ENCODE measurements around the gene PHF20.
"Not testable (repeated sequence)": the region's sequence is repeated elsewhere in the genome, so short reads cannot be mapped to it uniquely, and the experiment has no call there.

The PHF20 gene

DNA sequence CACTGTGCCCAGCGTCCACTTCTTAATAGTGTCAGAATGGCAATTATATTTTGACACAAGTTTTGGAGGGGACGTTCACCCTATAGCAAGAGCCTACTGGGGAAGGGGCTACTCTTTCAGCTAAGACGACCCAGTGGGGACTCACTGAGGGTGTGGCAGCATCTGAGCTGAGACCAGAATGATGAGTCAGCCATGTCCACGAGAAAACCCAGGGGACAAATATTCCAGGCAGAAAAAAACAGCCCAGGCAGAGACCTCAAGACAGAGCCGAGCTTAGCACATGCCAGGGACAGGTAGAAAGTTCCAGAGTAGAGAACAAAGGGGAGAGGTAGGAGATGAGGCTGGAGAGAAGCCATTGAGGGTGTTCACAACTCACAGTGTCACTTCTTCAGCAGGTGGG is 207.7 kb downstream of the PHF20 start:
- Histone ChIP-seq H3K9me3 (ENCODE audit: insufficient read depth, low read depth, low read length) (no peaks in the 10 kb centered on the region), H3K9ac (ENCODE audit: low read depth, low read length) (no peak overlapping the region), H3K4me1 (ENCODE audit: insufficient read depth, low read length) (no peaks in the 10 kb centered on the region), H3K27me3 (ENCODE audit: insufficient read depth, low read length) (no peaks in the 10 kb centered on the region), H3K36me3 (ENCODE audit: insufficient read depth, low read length) (no peaks in the 10 kb centered on the region), H3K27ac (ENCODE audit: low read depth, low read length) (no peak overlapping the region), H3K4me3 (ENCODE audit: low read length) (no peak overlapping the region)
- WGBS, result 78% methylated on average over 5 of the region's 5 CpGs

DNA sequence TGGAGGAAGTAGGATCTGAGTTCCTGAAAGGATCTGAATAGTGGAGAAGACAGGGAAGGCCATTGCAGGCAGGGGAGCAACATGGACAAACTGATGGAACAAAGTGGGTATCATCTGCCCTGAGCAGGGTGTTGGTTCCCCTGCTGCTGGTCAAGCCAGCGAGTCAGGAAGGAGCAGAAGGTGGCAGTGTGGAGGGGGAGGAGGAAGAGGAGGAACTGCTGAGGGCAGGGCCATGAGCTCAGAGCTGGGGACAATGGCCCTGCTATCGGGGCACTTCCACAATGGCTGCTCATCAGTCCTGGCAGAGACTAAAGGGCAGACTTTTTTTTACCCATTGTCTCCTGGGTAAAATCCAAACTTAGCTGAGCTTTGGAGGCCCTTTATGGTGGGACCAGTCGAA is 210.2 kb downstream of the PHF20 start:
- Histone ChIP-seq H3K36me3 (ENCODE audit: insufficient read depth, low read length) (no peaks in the 10 kb centered on the region), H3K27me3 (ENCODE audit: insufficient read depth, low read length) (no peaks in the 10 kb centered on the region), H3K9ac (ENCODE audit: low read depth, low read length) (no peak overlapping the region), H3K4me3 (ENCODE audit: low read length) (no peak overlapping the region), H3K27ac (ENCODE audit: low read depth, low read length) (no peak overlapping the region), H3K9me3 (ENCODE audit: insufficient read depth, low read depth, low read length) (no peaks in the 10 kb centered on the region), H3K4me1 (ENCODE audit: insufficient read depth, low read length) (no peaks in the 10 kb centered on the region)
- WGBS, result 77% methylated on average over 3 of the region's 3 CpGs

DNA sequence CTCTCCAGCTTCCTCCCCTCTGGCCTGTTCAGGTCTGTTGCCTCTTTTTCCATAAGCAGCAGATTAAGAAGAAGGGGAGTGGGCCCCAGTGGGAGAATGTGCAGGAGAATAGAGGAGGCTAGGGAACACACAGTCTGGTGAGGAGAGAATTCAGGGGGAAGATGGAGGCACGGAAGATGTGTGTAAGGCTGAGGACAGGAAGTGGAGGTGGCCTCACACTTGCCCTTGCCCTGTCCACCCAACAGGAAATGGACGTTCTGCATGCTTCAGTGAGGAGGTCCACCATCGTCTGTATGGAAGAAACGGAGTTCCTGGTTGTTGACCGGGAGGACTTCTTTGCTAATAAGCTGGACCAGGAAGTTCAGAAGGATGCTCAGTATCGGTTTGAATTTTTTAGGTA is 212.6 kb downstream of the PHF20 start:
- WGBS, result 87% methylated on average over 6 of the region's 6 CpGs
- H3K4me3 ChIP-seq (ENCODE audit: low read length), result no peak overlapping the region
- H3K27ac ChIP-seq (ENCODE audit: low read depth, low read length), result no peak overlapping the region

DNA sequence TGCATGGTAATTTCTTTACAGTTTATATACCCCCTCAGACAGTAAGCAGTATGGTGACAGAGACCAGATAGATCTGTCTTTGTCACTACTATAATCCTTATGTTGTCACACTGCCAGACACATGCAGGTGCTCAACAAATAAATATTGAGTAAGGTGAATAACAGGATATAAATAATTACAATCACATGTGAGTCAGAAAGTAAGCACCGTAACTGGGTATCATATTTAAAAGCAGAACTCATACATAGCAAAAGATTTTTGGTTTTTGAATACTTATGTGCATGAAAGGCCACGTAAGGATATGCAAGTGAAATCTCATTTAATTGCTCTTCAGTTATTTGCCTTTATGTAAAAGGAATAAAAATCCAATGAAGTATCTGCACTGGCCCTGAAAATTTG is 214.0 kb downstream of the PHF20 start:
- H3K9me3 ChIP-seq (ENCODE audit: insufficient read depth, low read depth, low read length), result no peaks in the 10 kb centered on the region
- H3K4me3 ChIP-seq (ENCODE audit: low read length), result no peak overlapping the region
- H3K27ac ChIP-seq (ENCODE audit: low read depth, low read length), result no peak overlapping the region
- H3K9ac ChIP-seq (ENCODE audit: low read depth, low read length), result no peak overlapping the region
- H3K36me3 ChIP-seq (ENCODE audit: insufficient read depth, low read length), result no peaks in the 10 kb centered on the region
- WGBS, result 85% methylated on average over 2 of the region's 2 CpGs
- H3K4me1 ChIP-seq (ENCODE audit: insufficient read depth, low read length), result no peaks in the 10 kb centered on the region
- no peaks in the 10 kb centered on the region; the same call in 1 of the 2 replicates for H3K27me3 ChIP-seq (ENCODE audit: insufficient read depth, low read length)

More for the DNA sequence above, 212.6 kb downstream of the PHF20 start:
- H3K4me1 ChIP-seq (ENCODE audit: insufficient read depth, low read length), result no peaks in the 10 kb centered on the region
- no peak overlapping the region for H3K9ac ChIP-seq (ENCODE audit: low read depth, low read length)
- H3K9me3 ChIP-seq (ENCODE audit: insufficient read depth, low read depth, low read length), result no peaks in the 10 kb centered on the region
- no peaks in the 10 kb centered on the region; the same call in 1 of the 2 replicates for H3K27me3 ChIP-seq (ENCODE audit: insufficient read depth, low read length)
- H3K36me3 ChIP-seq (ENCODE audit: insufficient read depth, low read length), result no peaks in the 10 kb centered on the region

DNA sequence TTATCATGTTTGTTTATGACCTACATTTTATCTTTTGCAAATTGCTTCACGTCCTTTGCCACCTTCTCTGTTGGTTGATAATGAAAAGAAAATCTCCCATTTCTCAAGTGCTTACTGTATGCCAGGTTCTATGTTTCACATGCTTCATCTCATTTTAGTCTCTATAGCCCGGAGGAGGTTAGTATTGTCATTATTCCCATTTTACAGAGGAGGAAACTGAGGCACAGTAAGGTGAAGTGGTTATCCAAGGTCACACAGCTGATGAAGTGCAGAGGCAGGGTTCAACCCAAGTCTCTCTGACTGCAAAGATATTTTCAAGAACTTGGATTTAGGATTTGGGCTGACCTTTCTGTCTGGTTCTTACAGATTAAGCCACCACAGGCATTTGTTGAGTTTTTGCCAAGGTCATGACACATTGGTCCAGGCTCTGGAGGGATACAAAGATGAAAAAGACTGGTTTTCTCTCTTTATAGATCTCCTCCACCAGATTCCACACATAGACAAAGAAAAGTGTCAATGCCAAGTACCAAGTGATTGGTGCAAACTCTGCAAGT is 217.2 kb downstream of the PHF20 start:
- H3K36me3 ChIP-seq (ENCODE audit: insufficient read depth, low read length), result no peaks in the 10 kb centered on the region
- no peaks in the 10 kb centered on the region for H3K9me3 ChIP-seq (ENCODE audit: insufficient read depth, low read depth, low read length)
- no peaks in the 10 kb centered on the region; the same call in 1 of the 2 replicates for H3K27me3 ChIP-seq (ENCODE audit: insufficient read depth, low read length)
- WGBS, result 92% methylated on average over 2 of the region's 2 CpGs
- no peak overlapping the region for H3K9ac ChIP-seq (ENCODE audit: low read depth, low read length)
- H3K4me3 ChIP-seq (ENCODE audit: low read length), result no peak overlapping the region
- peaks cover 6% of the 10 kb centered on the region for H3K4me1 ChIP-seq (ENCODE audit: insufficient read depth, low read length)
- H3K27ac ChIP-seq (ENCODE audit: low read depth, low read length), result no peak overlapping the region

DNA sequence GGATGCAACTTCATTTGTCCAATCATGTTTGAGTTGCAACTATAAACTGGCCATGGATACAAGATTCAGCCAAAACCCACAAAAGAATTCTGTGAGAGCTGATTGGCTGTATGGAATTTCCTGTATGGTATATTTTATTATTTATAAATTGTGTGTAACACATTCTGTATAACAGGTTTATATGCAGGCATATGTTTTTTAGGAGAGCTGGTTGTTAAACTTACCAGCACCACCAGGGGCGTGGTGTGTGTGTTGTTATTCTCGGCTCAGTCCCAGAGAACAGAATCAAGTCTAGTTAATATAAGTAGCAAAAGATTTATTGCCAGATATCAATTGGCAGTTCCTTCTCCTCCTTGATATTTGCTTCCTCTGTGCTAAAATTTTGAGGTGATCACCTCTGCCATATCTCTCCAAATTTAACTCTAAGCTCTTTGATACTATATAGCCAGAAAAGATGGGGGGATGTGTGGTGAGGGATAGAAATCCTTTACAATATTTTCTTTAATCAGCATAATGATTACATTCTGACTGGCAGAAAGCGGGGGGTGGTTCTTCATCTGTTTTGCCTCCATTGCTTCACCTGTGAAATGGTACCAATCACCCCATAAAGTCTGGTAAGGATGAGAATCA is 219.4 kb downstream of the PHF20 start:
- Histone ChIP-seq H3K27me3 (ENCODE audit: insufficient read depth, low read length) (no peaks in the 10 kb centered on the region; the same call in 1 of the 2 replicates), H3K4me3 (ENCODE audit: low read length) (no peak overlapping the region), H3K9ac (ENCODE audit: low read depth, low read length) (no peak overlapping the region), H3K4me1 (ENCODE audit: insufficient read depth, low read length) (peaks cover 6% of the 10 kb centered on the region), H3K9me3 (ENCODE audit: insufficient read depth, low read depth, low read length) (no peaks in the 10 kb centered on the region), H3K27ac (ENCODE audit: low read depth, low read length) (no peak overlapping the region), H3K36me3 (ENCODE audit: insufficient read depth, low read length) (no peaks in the 10 kb centered on the region)
- WGBS, result 44% methylated on average over 2 of the region's 3 CpGs

DNA sequence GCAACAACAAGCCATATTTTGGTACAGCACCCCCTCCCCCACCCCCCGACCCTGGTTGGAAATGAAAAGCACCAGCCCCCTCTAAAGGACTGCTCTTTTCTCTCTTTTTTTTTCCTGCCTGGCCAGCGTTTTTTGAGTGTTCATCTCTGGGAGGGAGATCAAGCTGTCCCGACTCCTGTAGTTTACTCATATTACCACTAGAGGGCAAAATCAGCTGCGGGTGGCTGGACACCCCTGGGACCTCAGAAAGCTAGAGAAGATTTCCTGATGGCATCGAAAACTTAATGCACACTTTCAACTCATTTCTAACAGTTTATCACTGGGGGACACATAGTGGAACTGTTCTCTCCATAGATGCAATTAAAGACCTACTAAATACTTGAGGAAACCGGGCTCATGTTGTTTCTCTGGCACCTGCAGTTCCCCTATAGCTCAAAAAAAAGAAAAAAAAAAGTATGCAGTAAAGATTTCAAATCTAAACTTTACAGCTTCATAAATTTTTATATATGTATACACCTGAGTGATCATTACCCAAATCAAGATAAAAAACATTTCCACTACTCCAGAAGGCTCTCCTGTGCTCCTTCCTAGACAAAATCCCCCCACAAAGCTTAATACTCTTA is 221.0 kb downstream of the PHF20 start:
- Histone ChIP-seq H3K4me3 (ENCODE audit: low read length) (no peak overlapping the region), H3K9ac (ENCODE audit: low read depth, low read length) (no peak overlapping the region), H3K9me3 (ENCODE audit: insufficient read depth, low read depth, low read length) (no peaks in the 10 kb centered on the region), H3K27ac (ENCODE audit: low read depth, low read length) (no peak overlapping the region), H3K4me1 (ENCODE audit: insufficient read depth, low read length) (peaks cover 6% of the 10 kb centered on the region), H3K27me3 (ENCODE audit: insufficient read depth, low read length) (no peaks in the 10 kb centered on the region; the same call in 1 of the 2 replicates), H3K36me3 (ENCODE audit: insufficient read depth, low read length) (no peaks in the 10 kb centered on the region)
- 11% methylated on average over 5 of the region's 6 CpGs for WGBS

DNA sequence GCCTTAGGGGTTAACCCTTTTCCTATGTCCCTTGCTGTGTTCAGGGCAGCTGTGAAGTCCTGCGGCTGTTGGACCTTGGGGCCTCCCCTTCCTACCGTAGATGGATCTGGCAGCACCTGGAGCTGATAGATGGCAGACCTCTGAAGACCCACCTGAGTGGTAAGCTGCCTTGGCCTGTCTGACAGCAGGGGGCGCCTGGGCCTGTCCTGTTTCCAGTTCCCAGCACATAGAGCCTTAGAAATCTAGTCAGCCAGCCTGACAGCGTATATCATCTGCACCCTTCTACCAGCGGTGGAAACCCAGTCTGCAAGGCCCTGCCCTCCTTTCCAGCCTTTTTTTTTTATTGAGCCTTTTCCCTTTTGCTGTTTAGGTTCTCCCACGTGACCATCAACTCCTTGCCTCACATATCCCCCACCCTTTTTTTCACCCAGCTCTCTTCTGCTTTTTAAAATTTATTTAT is 223.2 kb downstream of the PHF20 start:
- WGBS, result 11% methylated on average over 6 of the region's 6 CpGs
- 0 out of 2 replicates have a peak, but pooled peaks cover 2% of the 10 kb centered on the region for H3K9me3 ChIP-seq (ENCODE audit: insufficient read depth, low read depth, low read length)

DNA sequence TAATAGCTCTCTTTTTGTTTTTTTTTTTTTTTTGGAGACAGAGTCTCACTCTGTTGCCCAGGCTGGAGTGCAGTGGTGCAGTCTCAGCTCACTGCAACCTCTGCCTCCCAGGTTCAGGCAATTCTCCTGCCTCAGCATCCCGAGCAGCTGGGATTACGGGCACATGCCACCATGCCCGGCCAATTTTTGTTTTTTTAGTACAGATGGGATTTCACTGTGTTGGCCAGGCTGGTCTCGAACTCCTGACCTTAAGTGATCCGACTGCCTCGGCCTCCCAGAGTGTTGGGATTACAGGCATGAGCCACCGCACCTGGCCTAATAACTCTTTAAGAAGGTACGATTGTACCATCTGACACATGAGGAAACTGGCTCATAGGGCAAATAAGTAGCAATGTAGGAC is 224.7 kb downstream of the PHF20 start:
- 94% methylated on average over 8 of the region's 8 CpGs for WGBS

More for the DNA sequence above, 223.2 kb downstream of the PHF20 start:
- no peaks in the 10 kb centered on the region for H3K27me3 ChIP-seq (ENCODE audit: insufficient read depth, low read length)
- no peak overlapping the region for H3K4me3 ChIP-seq (ENCODE audit: low read length)
- no peak overlapping the region for H3K9ac ChIP-seq (ENCODE audit: low read depth, low read length)
- no peak overlapping the region for H3K27ac ChIP-seq (ENCODE audit: low read depth, low read length)
- H3K4me1 ChIP-seq (ENCODE audit: insufficient read depth, low read length), result peaks cover 6% of the 10 kb centered on the region
- H3K36me3 ChIP-seq (ENCODE audit: insufficient read depth, low read length), result no peaks in the 10 kb centered on the region

More for the DNA sequence above, 224.7 kb downstream of the PHF20 start:
- not testable (repeated sequence) for H3K27ac ChIP-seq (ENCODE audit: low read depth, low read length); H3K27me3 ChIP-seq (ENCODE audit: insufficient read depth, low read length); H3K4me3 ChIP-seq (ENCODE audit: low read length); H3K9ac ChIP-seq (ENCODE audit: low read depth, low read length); H3K36me3 ChIP-seq (ENCODE audit: insufficient read depth, low read length); H3K9me3 ChIP-seq (ENCODE audit: insufficient read depth, low read depth, low read length); H3K4me1 ChIP-seq (ENCODE audit: insufficient read depth, low read length)

Measured in HUES64 (cell line).